GM18867 (cell line): ENCODE results near the gene ZDHHC11.
"Not testable (repeated sequence)": the region's sequence is repeated elsewhere in the genome, so short reads cannot be mapped to it uniquely, and the experiment has no call there.

Experiments used
- ATAC-seq: cut with Tn5 transposase; IDR thresholded peaks from one replicate; pipeline ENCODE4 v1.9.1; 2021; ENCODE audit warnings: mild to moderate bottlenecking, moderate library complexity; ENCODE audit not compliant: unreplicated experiment

The ZDHHC11 gene

GRCh38 chr5:763998-764781 lies 86.6 kb downstream of the ZDHHC11 start:
- no peak for ATAC-seq

DNA sequence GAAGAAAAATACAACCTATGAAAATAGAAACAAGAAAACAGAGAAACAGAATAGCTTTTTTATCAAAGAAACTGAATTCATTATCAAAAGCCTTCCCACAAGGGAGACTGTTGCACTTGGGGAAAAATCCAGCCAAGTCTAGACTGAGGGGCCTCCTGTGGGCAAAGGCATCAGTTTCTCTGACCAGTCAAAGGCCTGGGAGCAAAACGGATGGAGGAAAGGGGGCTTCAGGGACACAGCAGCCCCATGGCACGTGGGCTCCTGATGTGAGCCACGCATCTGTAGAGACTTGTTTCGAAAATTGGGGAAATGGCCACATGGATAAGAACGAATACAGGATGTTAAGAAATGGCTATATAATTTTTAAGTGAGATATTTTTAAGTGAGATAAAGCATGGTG lies 87.4 kb downstream of the ZDHHC11 start:
- ATAC-seq: no peak

- ATAC-seq: not testable (repeated sequence)
Observed at GRCh38 chr5:762996-763395, 87.8 kb downstream of the ZDHHC11 start.

DNA sequence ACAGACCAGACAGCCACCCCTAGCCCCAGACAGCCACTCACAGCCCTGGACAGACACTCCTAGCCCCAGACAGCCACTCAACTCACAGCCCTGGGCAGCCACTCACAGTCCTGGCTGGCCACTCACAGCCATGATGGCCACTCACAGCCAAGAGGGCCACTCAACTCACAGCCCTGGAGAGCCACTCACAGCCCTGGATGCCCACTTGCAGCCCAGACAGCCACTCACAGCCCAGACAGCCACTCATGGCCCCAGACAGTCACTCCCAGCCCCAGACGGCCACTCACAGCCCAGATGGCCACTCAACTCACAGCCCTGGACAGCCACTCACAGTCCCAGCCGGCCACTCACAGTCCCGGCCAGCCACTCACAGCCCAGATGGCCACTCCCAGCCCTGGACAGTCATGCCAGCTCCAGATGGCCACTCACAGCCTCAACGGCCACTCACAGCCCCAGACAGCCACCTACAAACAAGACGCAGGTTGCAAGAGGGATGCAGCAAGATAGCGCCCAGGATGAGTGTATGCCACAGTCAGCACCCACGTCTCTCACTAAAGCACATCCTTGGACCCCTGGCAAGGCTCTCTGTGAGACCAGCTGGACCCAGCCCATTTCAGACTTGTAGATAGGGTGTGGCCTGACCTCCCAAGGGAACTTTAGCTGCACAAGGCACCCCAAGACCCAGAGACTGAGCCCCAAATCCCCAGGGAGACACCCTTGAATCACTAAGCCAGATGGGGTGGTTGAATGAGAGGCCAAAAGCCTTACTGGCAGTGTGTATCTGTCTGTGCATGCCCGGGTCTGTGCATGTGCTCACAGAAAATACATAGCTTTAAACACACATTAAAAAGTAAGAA lies 88.7 kb downstream of the ZDHHC11 start:
- ATAC-seq: no peak

GRCh38 chr5:761059-761771 lies 89.6 kb downstream of the ZDHHC11 start:
- ATAC-seq: no peak

DNA sequence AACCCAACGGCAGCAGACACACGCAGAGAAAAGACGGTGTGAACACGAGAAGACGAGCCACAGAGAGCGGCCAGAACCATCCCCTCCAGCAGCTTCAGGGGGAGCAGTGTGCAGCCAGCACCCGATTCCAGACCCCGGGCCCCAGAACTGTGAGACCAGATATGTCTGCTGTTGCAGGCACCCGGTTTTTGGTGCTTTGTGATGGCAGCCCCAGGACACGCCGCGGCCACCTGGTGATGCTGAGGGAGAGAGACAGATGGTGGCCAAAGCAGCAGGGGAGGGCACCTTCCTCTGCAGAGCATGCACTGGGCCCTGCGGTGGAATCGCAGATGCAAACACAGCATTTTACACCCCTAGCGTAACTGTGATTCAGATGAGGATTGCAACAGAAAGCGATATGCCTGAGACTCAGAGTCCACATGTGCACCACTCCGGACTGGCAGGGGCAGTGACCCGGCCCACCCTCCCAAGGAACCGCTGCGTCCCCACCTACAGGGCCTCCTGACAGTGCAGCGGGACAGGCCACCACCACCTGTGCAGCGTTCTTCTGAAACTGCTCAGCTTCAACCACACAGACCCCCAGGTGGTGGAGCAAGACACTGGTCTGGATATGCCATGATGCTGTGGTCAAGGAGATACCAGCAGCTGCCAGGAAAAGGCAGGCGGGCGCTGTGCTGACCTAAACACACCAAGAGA lies 90.3 kb downstream of the ZDHHC11 start:
- no peak for ATAC-seq

DNA sequence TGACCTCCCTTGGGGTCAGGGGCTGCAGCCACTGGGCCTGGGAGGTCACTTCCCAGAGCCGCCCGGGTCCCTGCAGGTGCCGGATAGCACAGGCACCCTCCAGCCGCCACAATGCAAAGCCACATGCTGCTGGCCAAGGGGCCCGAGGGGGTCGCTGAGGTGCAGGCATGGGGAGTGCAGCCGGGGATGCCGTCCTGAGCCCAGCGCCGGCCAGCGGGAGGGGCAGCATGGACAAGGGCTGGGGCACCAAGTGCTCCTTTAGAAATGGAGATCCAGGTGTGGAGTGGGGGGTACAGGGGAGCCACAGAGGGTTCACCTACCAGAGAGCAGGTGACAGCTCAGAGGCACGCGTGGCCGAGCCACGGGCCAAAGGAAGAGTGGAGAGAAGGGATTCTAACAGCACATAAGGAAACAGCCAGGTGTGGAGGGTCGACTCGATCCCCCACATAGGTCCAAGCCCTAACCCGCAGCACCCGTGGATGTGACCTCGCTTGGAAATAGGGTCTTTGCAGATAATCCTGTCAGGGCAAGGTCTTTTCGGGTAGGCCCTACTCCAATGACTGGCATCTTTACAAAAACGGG lies 90.9 kb downstream of the ZDHHC11 start:
- ATAC-seq: no peak

DNA sequence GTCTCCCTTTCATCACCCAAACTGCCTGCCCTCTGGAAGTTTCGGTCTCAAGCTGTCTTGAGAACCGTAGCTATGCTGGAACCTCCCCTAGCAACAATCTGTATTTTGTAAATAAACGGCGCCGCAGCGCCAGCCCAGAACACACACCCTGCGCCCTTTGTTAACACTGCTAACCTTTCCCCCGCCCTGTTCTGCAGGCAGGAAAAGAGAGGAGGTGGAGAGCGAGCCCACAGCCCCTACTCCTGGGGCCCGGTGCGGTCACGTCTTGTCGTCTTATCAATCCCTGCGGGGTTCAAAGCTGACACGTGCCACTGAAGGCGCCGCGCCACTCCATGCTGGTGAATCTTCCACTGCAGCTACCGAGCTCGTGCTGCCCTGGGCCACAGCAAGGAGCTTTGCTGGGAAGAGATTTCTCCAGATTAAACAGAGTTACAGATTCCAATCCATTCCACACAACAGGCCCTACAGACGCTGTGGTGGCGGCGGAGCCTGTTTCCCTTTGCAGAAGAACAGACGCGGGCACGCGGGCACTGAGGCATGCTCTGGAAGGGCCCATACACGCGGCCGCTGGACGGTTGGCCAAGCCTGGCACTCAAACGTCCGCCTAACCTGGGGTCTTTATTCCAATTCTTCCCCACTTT lies 91.6 kb downstream of the ZDHHC11 start:
- ATAC-seq: no peak

- no peak for ATAC-seq
Observed at GRCh38 chr5:758698-759053, 92.1 kb downstream of the ZDHHC11 start.

- no peak for ATAC-seq
Observed at GRCh38 chr5:757931-758697, 92.7 kb downstream of the ZDHHC11 start.

- no peak for ATAC-seq
Observed at GRCh38 chr5:757346-757930, 93.3 kb downstream of the ZDHHC11 start.

- no peak for ATAC-seq
Observed at GRCh38 chr5:756865-757345, 93.9 kb downstream of the ZDHHC11 start.

- ATAC-seq: no peak
Observed at GRCh38 chr5:756171-756570, 94.6 kb downstream of the ZDHHC11 start.

DNA sequence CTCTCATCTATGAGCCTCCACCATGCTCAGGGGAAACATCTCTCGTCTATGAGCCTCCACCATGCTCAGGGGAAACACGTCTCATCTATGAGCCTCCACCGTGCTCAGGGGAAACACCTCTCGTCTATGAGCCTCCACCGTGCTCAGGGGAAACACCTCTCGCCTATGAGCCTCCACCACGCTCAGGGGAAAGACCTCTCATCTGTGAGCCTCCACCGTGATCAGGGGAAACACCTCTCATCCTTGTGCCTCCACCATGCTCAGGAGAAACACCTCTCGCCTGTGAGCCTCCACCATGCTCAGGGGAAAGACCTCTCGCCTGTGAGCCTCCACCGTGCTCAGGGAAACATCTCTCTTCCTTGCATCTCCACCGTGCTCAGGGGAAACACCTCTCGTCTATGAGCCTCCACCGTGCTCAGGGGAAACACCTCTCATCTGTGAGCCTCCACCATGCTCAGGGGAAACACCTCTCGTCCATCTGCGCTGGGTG lies 96.6 kb downstream of the ZDHHC11 start:
- ATAC-seq: not testable (repeated sequence)

DNA sequence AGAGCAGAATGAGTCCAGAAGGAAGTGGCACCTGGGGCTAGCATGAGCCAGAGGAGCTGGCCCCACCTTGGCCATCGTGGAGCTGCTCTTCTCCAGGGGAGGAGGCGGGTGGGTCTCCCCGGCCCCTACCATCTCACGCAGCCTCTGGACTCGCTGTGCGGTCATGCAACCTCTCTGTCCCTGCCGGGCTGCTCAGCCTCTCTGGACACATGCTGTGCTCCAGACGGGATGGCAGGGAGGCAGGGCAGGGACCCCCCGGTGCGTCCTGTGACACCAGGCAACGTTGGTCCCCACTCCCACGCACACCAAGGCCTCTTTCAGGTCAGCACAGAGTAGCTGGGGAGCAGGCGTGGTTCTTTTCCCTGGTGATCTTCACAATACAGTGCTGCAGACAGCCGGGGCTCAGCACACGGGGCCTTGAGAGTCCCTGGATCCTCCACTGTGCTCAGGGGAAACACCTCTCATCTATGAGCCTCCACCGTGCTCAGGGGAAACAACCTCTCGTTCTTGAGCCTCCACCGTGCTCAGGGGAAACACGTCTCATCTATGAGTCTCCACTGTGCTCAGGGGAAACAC lies 97.1 kb downstream of the ZDHHC11 start:
- not testable (repeated sequence) for ATAC-seq

DNA sequence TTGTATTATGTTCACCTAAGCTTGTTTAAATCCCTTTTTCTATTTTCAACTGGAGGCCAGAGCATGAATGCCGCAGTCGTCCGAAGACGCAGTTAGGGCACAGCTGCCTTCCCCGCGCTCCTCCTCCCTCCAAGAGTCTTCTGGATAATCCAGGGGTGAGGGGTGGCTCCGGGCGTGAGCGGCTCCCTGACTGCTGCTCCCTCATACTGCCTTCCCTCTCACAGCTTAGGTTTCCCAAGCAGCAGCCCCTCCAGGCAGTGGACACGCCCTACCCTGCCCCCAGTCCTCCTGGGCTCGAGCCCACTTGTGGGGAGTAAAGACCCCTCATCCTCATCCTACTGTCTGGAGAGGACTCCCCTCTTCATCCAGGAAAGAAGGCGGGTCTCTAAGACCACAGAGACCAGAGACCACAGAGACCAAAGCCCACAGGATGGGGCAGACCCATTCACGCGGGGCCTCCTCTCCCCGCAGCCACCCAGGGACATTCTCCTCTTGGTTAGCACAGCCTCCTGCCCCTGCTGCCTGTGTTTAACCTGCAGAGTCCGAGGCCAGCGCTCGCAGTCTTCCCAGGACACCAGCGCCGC lies 98.2 kb downstream of the ZDHHC11 start:
- not testable (repeated sequence) for ATAC-seq

DNA sequence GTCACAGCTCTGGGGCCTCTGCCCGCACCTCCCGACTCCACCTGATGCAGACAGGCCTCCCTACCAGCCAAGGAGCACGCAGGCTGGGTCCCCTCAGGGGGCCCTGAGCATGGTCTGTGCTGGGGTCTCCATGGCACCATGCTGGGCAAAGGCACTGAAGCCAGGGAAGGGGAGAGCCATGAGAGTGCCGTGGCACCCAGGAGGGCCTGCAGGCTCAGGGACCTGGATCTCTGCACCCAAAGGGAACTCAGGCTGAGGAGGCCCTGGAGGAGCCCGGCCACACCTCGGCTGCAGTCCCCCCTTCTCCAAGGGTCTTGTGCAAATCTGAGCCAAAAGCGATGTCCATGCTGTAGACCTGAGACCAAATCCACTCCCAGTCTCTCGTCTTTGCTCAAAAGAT lies 98.8 kb downstream of the ZDHHC11 start:
- not testable (repeated sequence) for ATAC-seq

GRCh38 chr5:751496-751895 lies 99.3 kb downstream of the ZDHHC11 start:
- ATAC-seq: no peak
